Trophoblast cell (in vitro differentiated cells and primary cell): Measurements from ENCODE around the gene LY86. TPM values are rescaled to one million over a fixed set of nuclear protein-coding genes. Genes with fewer than 3 reads are reported as not detected.

Source experiments
- DNase-seq, 2 donors: peaks; one replicate each; pipeline ENCODE4 v3.0.0-alpha.2; 2016
- H2AFZ ChIP-seq: 2 replicates; pipeline ENCODE4 v1.6.1; 2013; ENCODE audit warnings: low read length, moderate library complexity, mild to moderate bottlenecking; ENCODE audit not compliant: insufficient read depth, poor library complexity
- H2AK5ac ChIP-seq: 2 replicates; pipeline ENCODE4 v1.6.1; 2013; ENCODE audit warnings: mild to moderate bottlenecking, low read length
- H2BK120ac ChIP-seq: 2 replicates; pipeline ENCODE4 v1.6.1; 2013; ENCODE audit warnings: low read length, mild to moderate bottlenecking, moderate library complexity; ENCODE audit not compliant: insufficient read depth, poor library complexity
- H2BK12ac ChIP-seq: 2 replicates; pipeline ENCODE4 v1.6.1; 2013; ENCODE audit warnings: mild to moderate bottlenecking, low read length, moderate library complexity
- H2BK5ac ChIP-seq: 2 replicates; pipeline ENCODE4 v1.6.1; 2013; ENCODE audit warnings: low read length, low read depth, moderate library complexity, mild to moderate bottlenecking; ENCODE audit not compliant: poor library complexity
- H3K14ac ChIP-seq: 2 replicates; pipeline ENCODE4 v1.6.1; 2013; ENCODE audit warnings: mild to moderate bottlenecking, low read length
- H3K18ac ChIP-seq: 2 replicates; pipeline ENCODE4 v1.6.1; 2013; ENCODE audit warnings: mild to moderate bottlenecking, low read length
- H3K23ac ChIP-seq: 2 replicates; pipeline ENCODE4 v1.6.1; 2013; ENCODE audit warnings: low read length
- H3K27ac ChIP-seq: 2 replicates; pipeline ENCODE4 v1.5.1; 2013; ENCODE audit warnings: low read depth, mild to moderate bottlenecking, inconsistent platforms, low read length, moderate library complexity
- H3K27me3 ChIP-seq: 2 replicates; pipeline ENCODE4 v1.6.1; 2013; ENCODE audit warnings: inconsistent platforms, mild to moderate bottlenecking, low read length, moderate library complexity; ENCODE audit not compliant: insufficient read depth
- H3K36me3 ChIP-seq, 2 experiments: 1 replicate in 1 of 2; 2 replicates in 1 of 2; pipeline ENCODE4 v1.6.1; 2013; ENCODE audit warnings: low read length in 2 of 2, mild to moderate bottlenecking in 2 of 2, moderate library complexity in 1 of 2; ENCODE audit not compliant: insufficient read depth in 2 of 2, control insufficient read depth in 1 of 2
- H3K4ac ChIP-seq: 2 replicates; pipeline ENCODE4 v1.6.1; 2013; ENCODE audit warnings: low read depth, mild to moderate bottlenecking, low read length, moderate library complexity
- H3K4me1 ChIP-seq, 2 experiments: 1 replicate in 1 of 2; 2 replicates in 1 of 2; pipeline ENCODE4 v1.6.1; 2013; ENCODE audit warnings: low read length in 2 of 2, mild to moderate bottlenecking in 2 of 2, moderate library complexity in 1 of 2; ENCODE audit not compliant: insufficient read depth in 2 of 2, control insufficient read depth in 1 of 2
- H3K4me2 ChIP-seq: 2 replicates; pipeline ENCODE4 v1.6.1; 2013; ENCODE audit warnings: inconsistent platforms, mild to moderate bottlenecking, low read length, moderate library complexity
- H3K4me3 ChIP-seq: 2 replicates; pipeline ENCODE4 v1.5.1; 2013; ENCODE audit warnings: mild to moderate bottlenecking, low read depth, low read length, inconsistent platforms
- H3K79me1 ChIP-seq: one replicate; pipeline ENCODE4 v1.6.1; 2013; ENCODE audit warnings: low read length
- H3K79me2 ChIP-seq: 2 replicates; pipeline ENCODE4 v1.6.1; 2013; ENCODE audit warnings: low read length, mild to moderate bottlenecking; ENCODE audit not compliant: control insufficient read depth, insufficient read depth, poor library complexity
- H3K9ac ChIP-seq: 2 replicates; pipeline ENCODE4 v1.6.1; 2013; ENCODE audit warnings: mild to moderate bottlenecking, low read length
- H3K9me3 ChIP-seq: 2 replicates; pipeline ENCODE4 v1.6.1; 2013; ENCODE audit warnings: low read depth, mild to moderate bottlenecking, control low read depth, inconsistent platforms, low read length; ENCODE audit not compliant: insufficient read depth
- H4K12ac ChIP-seq: 2 replicates; pipeline ENCODE4 v1.6.1; 2013; ENCODE audit warnings: low read depth, mild to moderate bottlenecking, low read length, moderate library complexity
- H4K8ac ChIP-seq: 2 replicates; pipeline ENCODE4 v1.6.1; 2013; ENCODE audit warnings: low read depth, mild to moderate bottlenecking, low read length, moderate library complexity
- H4K91ac ChIP-seq: one replicate; pipeline ENCODE4 v1.6.1; 2013; ENCODE audit warnings: low read depth, mild to moderate bottlenecking, low read length, moderate library complexity
- WGBS: extraction: QIAGEN DNeasy Blood & Tissue Kit; methylation state at CpG from one replicate; pipeline ENCODE4 v1.1.7; 2013; ENCODE audit warnings: missing lambda C conversion rate; ENCODE audit not compliant: insufficient read length, insufficient coverage; ENCODE audit errors: extremely low coverage; 5-methylcytosine and 5-hydroxymethylcytosine counted together
- polyA plus RNA-seq: library from polyadenylated mRNA; stranded (reverse); fragments of 200-250 nt; gene quantifications from 2 replicates; pipeline ENCODE4 v1.2.3, GENCODE V29; 2013

Gene LY86
- not detected in 2 replicates for polyA plus RNA-seq

DNA sequence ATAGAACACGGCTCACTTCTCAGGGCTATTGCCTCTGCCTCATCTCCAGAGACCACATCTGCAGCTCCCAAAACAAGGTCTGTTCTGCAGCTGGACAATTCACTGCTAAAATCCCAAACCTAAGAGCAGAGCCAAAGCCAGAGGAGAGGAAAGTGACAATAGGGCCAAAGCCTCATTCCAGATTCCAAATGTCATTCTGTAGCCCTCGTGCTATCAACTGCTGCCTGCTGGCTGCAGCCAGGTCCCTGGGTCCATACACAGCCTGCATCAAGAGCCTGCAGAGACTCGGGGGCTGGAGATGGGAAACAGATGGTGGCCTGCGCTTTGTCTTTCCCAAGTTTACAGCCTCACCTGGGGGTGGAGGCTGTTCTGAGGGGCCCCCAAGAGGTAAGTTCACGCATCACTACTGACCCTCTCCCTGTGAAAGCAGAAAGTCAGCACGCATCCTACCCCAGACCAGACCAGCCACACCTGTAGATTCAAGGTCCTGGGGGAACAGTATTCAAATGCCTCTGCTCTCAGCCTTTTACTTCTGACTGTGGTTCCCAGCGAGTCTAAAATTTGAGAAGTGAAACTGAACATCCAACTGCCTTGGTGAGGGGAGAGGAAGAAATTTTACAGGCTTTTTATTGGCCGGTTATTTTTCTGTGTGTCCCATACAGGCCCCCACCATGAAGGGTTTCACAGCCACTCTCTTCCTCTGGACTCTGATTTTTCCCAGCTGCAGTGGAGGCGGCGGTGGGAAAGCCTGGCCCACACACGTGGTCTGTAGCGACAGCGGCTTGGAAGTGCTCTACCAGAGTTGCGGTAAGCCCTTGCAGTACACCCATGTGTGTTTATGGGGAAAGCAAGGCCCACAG is at the start of gene LY86:
LY86 (plus strand) TSS at position 657 of the 860 bp plus-strand sequence; CDS start at position 672, 15 bp downstream.
- no peak within 1 kb of the TSS for H3K4me2 ChIP-seq
- no peak within 1 kb of the TSS for H3K18ac ChIP-seq
- no peaks in the 10 kb centered on the region for H3K79me2 ChIP-seq
- no peak within 1 kb of the TSS for H2BK120ac ChIP-seq
- H3K4ac ChIP-seq: no peak within 1 kb of the TSS
- H2BK5ac ChIP-seq: no peak within 1 kb of the TSS
- H3K14ac ChIP-seq: no peak within 1 kb of the TSS
- no peak within 1 kb of the TSS for H4K8ac ChIP-seq
- no peaks in the 10 kb centered on the region for H3K36me3 ChIP-seq
- H3K4me3 ChIP-seq: no peak within 1 kb of the TSS
- no peak within 1 kb of the TSS for H4K91ac ChIP-seq
- H3K9ac ChIP-seq: no peak within 1 kb of the TSS
- H2AFZ ChIP-seq: no peak within 1 kb of the TSS
- no peak within 1 kb of the TSS for H2AK5ac ChIP-seq
- H3K27ac ChIP-seq: no peak within 1 kb of the TSS
- no peak for DNase-seq
- no peak within 1 kb of the TSS for H4K12ac ChIP-seq
- H3K27me3 ChIP-seq: no peaks in the 10 kb centered on the region
- H3K9me3 ChIP-seq: no peaks in the 10 kb centered on the region
- no CpG with 5 or more reads among the region's 14 CpGs for WGBS
- no peaks in the 10 kb centered on the region for H3K4me1 ChIP-seq
- no peak within 1 kb of the TSS for H2BK12ac ChIP-seq
- no peaks in the 10 kb centered on the region for H3K79me1 ChIP-seq
- H3K23ac ChIP-seq: no peak within 1 kb of the TSS

DNA sequence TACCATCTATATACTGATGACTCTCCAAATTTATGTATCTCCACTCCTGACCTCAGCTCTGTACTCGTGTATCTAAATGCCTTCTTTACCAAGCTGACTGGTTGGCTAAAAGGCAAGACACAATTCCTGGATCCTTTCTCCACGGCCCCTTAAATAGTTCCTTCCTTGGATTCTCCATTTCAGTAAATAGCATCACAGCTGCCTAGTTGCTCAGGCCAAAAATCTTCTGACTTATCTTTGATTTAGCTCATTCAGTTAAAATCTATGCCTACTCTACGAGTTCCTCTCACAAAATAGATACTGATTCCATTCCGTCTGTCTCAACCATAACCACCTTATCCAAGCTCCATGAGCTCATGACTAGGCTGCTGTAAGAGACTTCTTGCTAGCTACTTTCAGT is 49.5 kb upstream of the LY86 start:
- H2BK120ac ChIP-seq: no peak overlapping the region
- no peak overlapping the region for H3K27ac ChIP-seq
- H3K79me2 ChIP-seq: no peaks in the 10 kb centered on the region
- no peak overlapping the region for H3K4me3 ChIP-seq
- no peak for DNase-seq
- H2BK12ac ChIP-seq: no peak overlapping the region
- H3K23ac ChIP-seq: no peak overlapping the region
- no peak overlapping the region for H2AFZ ChIP-seq
- no peaks in the 10 kb centered on the region for H3K27me3 ChIP-seq
- no peaks in the 10 kb centered on the region for H3K79me1 ChIP-seq
- H3K18ac ChIP-seq: no peak overlapping the region
- H3K14ac ChIP-seq: no peak overlapping the region
- H4K91ac ChIP-seq: no peak overlapping the region
- no peak overlapping the region for H4K8ac ChIP-seq
- H3K4ac ChIP-seq: no peak overlapping the region
- no CpG with 5 or more reads among the region's 4 CpGs for WGBS
- H4K12ac ChIP-seq: no peak overlapping the region
- no peaks in the 10 kb centered on the region for H3K9me3 ChIP-seq
- no peaks in the 10 kb centered on the region for H3K36me3 ChIP-seq
- H3K4me2 ChIP-seq: no peak overlapping the region
- H3K9ac ChIP-seq: no peak overlapping the region
- no peaks in the 10 kb centered on the region for H3K4me1 ChIP-seq
- no peak overlapping the region for H2AK5ac ChIP-seq
- H2BK5ac ChIP-seq: no peak overlapping the region

DNA sequence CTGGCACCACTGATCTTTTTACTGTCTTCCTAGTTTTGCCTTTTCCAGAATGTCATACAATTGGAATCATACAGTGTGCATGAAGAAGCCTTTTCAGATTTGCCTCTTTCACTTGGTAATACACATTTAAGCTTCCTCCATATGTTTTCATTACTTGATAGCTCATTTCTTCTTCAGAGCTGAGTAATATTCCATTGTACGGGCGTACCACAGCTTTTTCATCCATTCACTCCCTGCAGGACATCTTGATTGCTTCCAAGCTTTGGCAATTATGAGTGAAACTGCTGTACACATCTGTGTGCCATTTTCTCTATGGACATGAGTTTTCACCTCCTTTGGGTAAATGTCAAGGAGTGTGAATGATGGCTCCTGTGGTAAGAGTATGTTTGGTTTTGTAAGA is 46.2 kb upstream of the LY86 start:
- H4K91ac ChIP-seq: no peak overlapping the region
- H2AFZ ChIP-seq: no peak overlapping the region
- H3K79me1 ChIP-seq: no peaks in the 10 kb centered on the region
- WGBS: no CpG with 5 or more reads among the region's 2 CpGs
- H3K4me3 ChIP-seq: no peak overlapping the region
- no peak overlapping the region for H2BK120ac ChIP-seq
- H4K8ac ChIP-seq: no peak overlapping the region
- H2BK5ac ChIP-seq: no peak overlapping the region
- no peak for DNase-seq
- H2AK5ac ChIP-seq: no peak overlapping the region
- H3K18ac ChIP-seq: no peak overlapping the region
- no peaks in the 10 kb centered on the region for H3K79me2 ChIP-seq
- no peaks in the 10 kb centered on the region for H3K36me3 ChIP-seq
- H3K9me3 ChIP-seq: no peaks in the 10 kb centered on the region
- H3K23ac ChIP-seq: no peak overlapping the region
- peaks cover 2 to 11% of the 10 kb centered on the region in 2 experiments for H3K4me1 ChIP-seq
- H2BK12ac ChIP-seq: no peak overlapping the region
- H3K9ac ChIP-seq: no peak overlapping the region
- H3K4me2 ChIP-seq: no peak overlapping the region
- no peak overlapping the region for H3K4ac ChIP-seq
- H3K14ac ChIP-seq: no peak overlapping the region
- H3K27me3 ChIP-seq: peaks cover 8% of the 10 kb centered on the region
- no peak overlapping the region for H3K27ac ChIP-seq
- no peak overlapping the region for H4K12ac ChIP-seq

DNA sequence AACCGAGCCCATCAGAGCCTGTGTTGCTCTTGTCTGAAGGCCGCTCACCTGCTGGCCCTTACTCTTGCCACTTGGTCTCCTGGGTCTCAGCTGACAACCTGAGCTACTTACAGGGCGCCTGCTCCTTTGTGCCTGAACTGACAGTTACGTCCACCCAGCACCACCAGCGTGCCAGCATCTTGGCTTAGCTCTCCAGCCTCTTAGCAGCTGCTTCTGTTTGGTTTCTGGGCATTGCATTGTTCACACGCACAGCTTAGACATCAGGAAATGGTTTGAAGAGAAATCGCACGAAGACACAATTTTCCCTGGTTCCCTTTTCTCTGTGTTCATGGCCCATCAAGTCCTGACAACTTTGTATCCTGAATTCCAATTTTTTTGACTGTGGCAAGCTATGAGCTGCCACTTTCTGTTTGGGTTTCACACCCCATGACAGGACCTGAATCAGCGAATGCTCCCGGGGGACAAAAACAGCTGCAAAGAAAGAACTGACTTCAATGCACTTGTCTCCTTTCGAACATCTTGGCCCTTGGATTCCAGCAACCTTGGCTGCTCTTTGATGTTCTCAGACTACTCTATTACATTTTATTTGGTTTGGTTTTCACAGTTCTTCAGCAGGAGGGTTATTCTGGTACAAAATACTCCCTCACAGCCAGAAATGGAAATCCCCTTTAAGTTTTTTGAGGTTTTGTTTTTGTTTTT is 45.2 kb upstream of the LY86 start:
- H3K79me1 ChIP-seq: no peaks in the 10 kb centered on the region
- H3K18ac ChIP-seq: no peak overlapping the region
- H4K12ac ChIP-seq: no peak overlapping the region
- no peak overlapping the region for H2BK5ac ChIP-seq
- no peak overlapping the region for H3K4me3 ChIP-seq
- H4K8ac ChIP-seq: no peak overlapping the region
- no peak for DNase-seq
- no peak overlapping the region for H2AFZ ChIP-seq
- no peaks in the 10 kb centered on the region for H3K36me3 ChIP-seq
- H2BK12ac ChIP-seq: no peak overlapping the region
- no peak overlapping the region for H4K91ac ChIP-seq
- peaks cover 2 to 14% of the 10 kb centered on the region in 2 experiments for H3K4me1 ChIP-seq
- H2AK5ac ChIP-seq: no peak overlapping the region
- no peak overlapping the region for H3K4ac ChIP-seq
- H3K23ac ChIP-seq: no peak overlapping the region
- no CpG with 5 or more reads among the region's 11 CpGs for WGBS
- H3K79me2 ChIP-seq: no peaks in the 10 kb centered on the region
- H3K9me3 ChIP-seq: no peaks in the 10 kb centered on the region
- H3K14ac ChIP-seq: no peak overlapping the region
- H3K27ac ChIP-seq: no peak overlapping the region
- H3K9ac ChIP-seq: no peak overlapping the region
- H2BK120ac ChIP-seq: no peak overlapping the region
- peaks cover 8% of the 10 kb centered on the region for H3K27me3 ChIP-seq
- H3K4me2 ChIP-seq: no peak overlapping the region
